Mucosa of stomach (tissue), 1 donor: ENCODE data around the gene CFAP99.

Experiments
- H3K27me3 ChIP-seq: one replicate; pipeline ENCODE4 v1.7.0; 2013; ENCODE audit warnings: mild to moderate bottlenecking, low read length; ENCODE audit not compliant: control insufficient read depth, insufficient read depth
- H3K36me3 ChIP-seq: one replicate; pipeline ENCODE4 v1.7.0; 2013; ENCODE audit warnings: low read length; ENCODE audit not compliant: control insufficient read depth, insufficient read depth
- H3K4me1 ChIP-seq: one replicate; pipeline ENCODE4 v1.7.0; 2013; ENCODE audit warnings: mild to moderate bottlenecking, low read length; ENCODE audit not compliant: control insufficient read depth, insufficient read depth
- H3K4me3 ChIP-seq: one replicate; pipeline ENCODE4 v1.7.0; 2013; ENCODE audit warnings: low read length
- H3K9ac ChIP-seq: one replicate; pipeline ENCODE4 v1.7.0; 2013; ENCODE audit warnings: mild to moderate bottlenecking, low read length, moderate library complexity
- H3K9me3 ChIP-seq: one replicate; pipeline ENCODE4 v1.7.0; 2013; ENCODE audit warnings: mild to moderate bottlenecking, low read length, moderate library complexity; ENCODE audit not compliant: control insufficient read depth
- donor health status: Pancreatic carcinoma.

The CFAP99 gene

GRCh38 chr4:2438822-2439718 lies 20.3 kb downstream of the CFAP99 start:
- no peaks in the 10 kb centered on the region for H3K36me3 ChIP-seq
- peaks cover 12% of the 10 kb centered on the region for H3K27me3 ChIP-seq
- no peak overlapping the region for H3K4me3 ChIP-seq
- peaks cover 4% of the 10 kb centered on the region for H3K4me1 ChIP-seq
- H3K9me3 ChIP-seq = no peaks in the 10 kb centered on the region
- H3K9ac ChIP-seq = no peak overlapping the region

DNA sequence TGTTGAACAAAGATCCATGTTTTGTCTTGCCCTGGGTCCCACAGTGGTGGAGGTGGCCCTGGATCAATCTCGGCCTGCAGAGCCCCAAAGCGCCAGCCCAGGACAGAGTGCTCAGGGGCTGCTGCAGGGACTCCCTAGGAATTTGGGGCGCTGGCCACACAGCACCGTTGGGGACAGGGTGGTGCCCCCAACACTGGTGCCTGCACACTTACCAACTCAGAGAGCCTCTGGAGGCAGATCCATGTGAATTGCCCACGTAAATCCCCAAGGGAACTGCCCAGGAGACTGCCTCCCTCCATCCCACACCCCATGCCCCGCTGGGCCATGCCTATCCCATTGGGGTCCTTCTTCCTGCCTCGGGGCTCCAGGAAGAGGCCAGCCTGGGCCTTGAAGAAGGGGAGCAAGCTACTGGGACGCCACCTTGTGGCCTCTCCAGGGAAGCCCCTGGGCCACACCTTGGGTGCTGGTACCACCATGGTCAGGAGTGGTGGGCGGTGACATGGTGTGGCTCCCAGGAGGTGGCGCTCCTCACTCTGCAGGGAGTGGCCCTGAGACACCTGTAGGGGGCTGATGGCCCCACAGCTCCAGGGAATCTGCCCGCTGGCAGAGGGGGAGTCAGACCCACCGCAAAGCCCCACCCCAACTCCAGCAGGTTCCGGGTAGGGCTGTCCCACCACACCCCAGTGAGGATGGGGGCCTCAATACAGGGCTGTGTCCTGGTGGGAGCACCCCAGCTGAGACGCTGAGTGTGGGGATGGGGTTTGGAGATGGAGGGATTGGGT lies 22.8 kb downstream of the CFAP99 start:
- H3K9ac ChIP-seq = no peak overlapping the region
- H3K27me3 ChIP-seq = peaks cover 7% of the 10 kb centered on the region

GRCh38 chr4:2442175-2442993 lies 23.6 kb downstream of the CFAP99 start:
- no peak overlapping the region for H3K9ac ChIP-seq

More for the DNA sequence above, 22.8 kb downstream of the CFAP99 start:
- H3K9me3 ChIP-seq = no peaks in the 10 kb centered on the region
- H3K4me3 ChIP-seq = no peak overlapping the region
- no peaks in the 10 kb centered on the region for H3K36me3 ChIP-seq
- peaks cover 4% of the 10 kb centered on the region for H3K4me1 ChIP-seq

DNA sequence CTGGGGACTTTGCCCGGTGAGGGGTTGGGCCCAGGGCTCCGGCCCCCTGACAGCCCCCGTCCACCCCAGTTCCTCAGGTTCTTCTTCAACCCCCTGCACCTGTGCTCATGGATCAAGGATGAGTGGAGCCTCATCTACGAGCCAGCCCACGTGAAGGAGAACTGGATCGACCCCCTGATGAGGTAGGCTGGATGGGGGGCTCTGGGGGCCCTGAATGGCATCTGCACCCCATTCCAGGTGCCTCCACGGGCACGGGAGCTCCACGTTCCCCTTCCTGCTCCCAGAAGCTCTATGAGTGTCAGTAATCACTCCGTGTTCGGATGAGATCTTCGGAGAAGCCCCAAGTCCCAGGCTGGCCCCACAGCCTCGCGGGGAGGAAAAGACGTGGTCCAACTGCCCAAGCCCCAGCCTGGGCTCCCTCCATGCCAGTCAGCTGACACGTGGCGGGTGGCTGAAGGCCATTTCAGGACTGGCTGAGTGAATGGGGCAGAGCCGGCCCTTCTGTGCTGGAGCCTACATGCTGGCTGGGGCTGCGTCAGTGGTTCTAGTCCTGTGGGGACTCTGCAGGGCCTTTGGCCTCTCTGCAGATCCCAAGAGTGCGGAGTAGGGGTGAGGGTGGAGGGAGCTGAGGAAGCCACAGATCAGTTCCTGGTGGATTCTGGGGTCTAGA lies 24.4 kb downstream of the CFAP99 start:
- peaks cover 4% of the 10 kb centered on the region for H3K4me1 ChIP-seq
- H3K9me3 ChIP-seq = no peaks in the 10 kb centered on the region
- H3K4me3 ChIP-seq = no peak overlapping the region
- H3K36me3 ChIP-seq = no peaks in the 10 kb centered on the region
- peaks cover 7% of the 10 kb centered on the region for H3K27me3 ChIP-seq
- H3K9ac ChIP-seq = no peak overlapping the region

More at GRCh38 chr4:2442175-2442993, 23.6 kb downstream of the CFAP99 start:
- no peak overlapping the region for H3K4me3 ChIP-seq
- no peaks in the 10 kb centered on the region for H3K36me3 ChIP-seq
- peaks cover 7% of the 10 kb centered on the region for H3K27me3 ChIP-seq
- H3K9me3 ChIP-seq = no peaks in the 10 kb centered on the region
- H3K4me1 ChIP-seq = peaks cover 4% of the 10 kb centered on the region

DNA sequence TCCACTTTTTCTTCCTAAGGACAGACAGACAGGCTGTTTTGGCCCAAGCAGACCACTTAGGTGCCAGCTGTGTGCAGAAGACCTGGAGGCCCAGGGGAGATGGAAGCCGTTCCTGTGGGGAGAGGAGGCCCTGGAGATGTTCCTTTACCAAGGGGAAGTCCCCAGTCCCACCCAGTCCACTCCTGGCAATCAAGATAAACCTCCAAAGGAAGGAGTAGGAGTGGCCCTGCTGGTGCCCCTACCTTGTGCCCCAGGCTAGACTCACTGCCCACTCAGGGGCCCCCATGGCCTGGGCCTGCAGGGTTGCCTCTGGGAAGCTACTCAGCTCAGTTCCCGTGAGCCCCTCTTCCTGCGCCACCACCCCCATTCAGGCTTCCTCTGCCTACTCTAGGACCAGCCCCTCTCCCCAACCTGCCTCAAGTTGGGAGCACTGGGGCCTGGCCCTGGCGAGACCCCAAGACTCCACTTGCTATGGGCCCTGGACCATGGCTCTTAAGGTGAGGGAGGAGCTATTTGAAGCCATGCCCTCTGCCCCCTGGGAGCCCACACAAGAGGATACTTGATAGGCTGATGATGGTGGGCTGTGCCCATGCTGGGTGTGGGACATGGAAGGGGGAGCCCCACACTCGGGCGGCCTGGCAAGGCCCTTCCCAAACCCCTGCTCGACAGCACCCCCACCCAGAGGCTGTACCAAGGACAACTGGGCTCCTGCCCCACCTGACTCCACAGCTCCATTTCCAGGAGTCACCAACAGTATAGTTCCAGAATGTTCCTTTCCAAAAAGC lies 25.4 kb downstream of the CFAP99 start:
- no peak overlapping the region for H3K9ac ChIP-seq
- no peak overlapping the region for H3K4me3 ChIP-seq
- H3K4me1 ChIP-seq = peaks cover 4% of the 10 kb centered on the region
- H3K9me3 ChIP-seq = no peaks in the 10 kb centered on the region
- H3K36me3 ChIP-seq = no peaks in the 10 kb centered on the region
- peaks cover 2% of the 10 kb centered on the region for H3K27me3 ChIP-seq

DNA sequence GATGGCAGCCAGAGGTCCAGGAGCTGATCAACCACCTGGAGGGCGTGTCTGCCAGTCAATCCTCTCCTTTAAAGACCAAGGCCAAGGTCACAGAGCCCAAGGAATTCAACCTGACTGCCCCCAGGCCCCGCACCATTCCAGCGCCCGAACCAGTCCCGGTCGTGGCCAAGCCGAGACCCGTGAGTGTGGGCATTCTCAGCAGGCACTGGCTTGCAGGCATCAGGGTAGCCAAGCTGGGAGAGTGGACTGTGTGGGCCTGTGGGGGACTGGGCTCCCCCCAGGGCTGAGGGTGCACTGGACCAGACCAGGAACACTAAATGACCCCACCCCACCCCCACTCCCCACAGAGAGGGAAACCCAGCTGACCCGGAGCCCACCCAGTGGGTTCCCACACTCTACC lies 26.4 kb downstream of the CFAP99 start:
- Histone ChIP-seq H3K27me3 (no peaks in the 10 kb centered on the region), H3K9ac (no peak overlapping the region), H3K4me1 (peaks cover 4% of the 10 kb centered on the region), H3K4me3 (no peak overlapping the region), H3K36me3 (no peaks in the 10 kb centered on the region), H3K9me3 (no peaks in the 10 kb centered on the region)

DNA sequence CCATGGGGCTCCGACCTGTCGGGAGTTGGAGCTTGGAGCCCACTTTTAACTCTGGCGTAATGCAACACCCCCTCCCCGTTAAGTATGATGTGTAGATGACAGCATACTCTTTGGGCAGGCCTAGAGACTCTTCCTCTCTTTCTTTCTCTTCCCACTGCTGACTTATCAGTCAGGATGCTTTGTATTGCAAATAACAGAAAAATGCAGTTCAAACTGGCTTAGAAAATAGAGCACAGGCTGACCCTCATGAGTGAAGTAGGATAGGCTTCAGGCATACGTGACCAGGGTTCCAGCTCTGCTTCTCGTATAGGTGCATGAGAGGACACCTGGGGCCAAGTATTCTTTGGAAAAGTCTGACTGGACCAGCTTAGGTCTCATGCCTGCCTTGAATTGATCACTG lies 26.8 kb downstream of the CFAP99 start:
- no peak overlapping the region for H3K9ac ChIP-seq
- no peaks in the 10 kb centered on the region for H3K36me3 ChIP-seq
- H3K4me1 ChIP-seq = peaks cover 4% of the 10 kb centered on the region
- H3K4me3 ChIP-seq = no peak overlapping the region
- no peaks in the 10 kb centered on the region for H3K9me3 ChIP-seq
- H3K27me3 ChIP-seq = no peaks in the 10 kb centered on the region

GRCh38 chr4:2446656-2447564 lies 28.2 kb downstream of the CFAP99 start:
- Histone ChIP-seq H3K4me3 (no peak overlapping the region), H3K4me1 (no peaks in the 10 kb centered on the region), H3K9ac (no peak overlapping the region), H3K9me3 (no peaks in the 10 kb centered on the region), H3K36me3 (no peaks in the 10 kb centered on the region), H3K27me3 (no peaks in the 10 kb centered on the region)

GRCh38 chr4:2448589-2448988 lies 29.8 kb downstream of the CFAP99 start:
- Histone ChIP-seq H3K9ac (no peak overlapping the region), H3K4me3 (no peak overlapping the region), H3K27me3 (no peaks in the 10 kb centered on the region), H3K9me3 (no peaks in the 10 kb centered on the region), H3K36me3 (no peaks in the 10 kb centered on the region), H3K4me1 (no peaks in the 10 kb centered on the region)

DNA sequence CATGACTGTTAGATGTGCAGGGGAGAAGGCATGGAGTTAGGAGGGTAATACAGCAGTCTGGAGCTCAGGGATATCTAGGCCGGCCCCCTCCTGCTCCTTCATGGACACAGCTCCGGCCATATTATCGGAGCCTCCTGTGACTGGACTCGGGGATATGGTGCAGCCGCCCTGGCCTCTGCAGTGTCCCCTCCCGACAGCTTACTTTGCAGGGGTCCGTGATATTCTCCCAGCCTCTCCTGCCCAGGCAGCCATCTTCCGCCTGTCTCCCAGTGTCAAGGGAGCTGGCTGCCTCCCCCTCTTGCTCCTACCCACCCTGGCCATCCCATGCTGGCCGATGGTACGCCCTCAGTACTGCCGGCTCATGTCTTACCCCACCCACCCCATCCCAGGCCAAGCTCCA lies 30.3 kb downstream of the CFAP99 start:
- H3K36me3 ChIP-seq = no peaks in the 10 kb centered on the region

More for the DNA sequence above, 30.3 kb downstream of the CFAP99 start:
- Histone ChIP-seq H3K4me1 (no peaks in the 10 kb centered on the region), H3K27me3 (no peaks in the 10 kb centered on the region), H3K9ac (no peak overlapping the region), H3K9me3 (no peaks in the 10 kb centered on the region), H3K4me3 (no peak overlapping the region)
